Naive thymus-derived CD4-positive, alpha-beta T cell (primary cell): ENCODE data around the gene LCNL1. TPM values are rescaled to one million over a fixed set of nuclear protein-coding genes. Genes with fewer than 3 reads are reported as not detected.

Experiments used
- ATAC-seq: fragments of 150-1000 bp; cut with Tn5 transposase; 2 replicates; pipeline ENCODE4 v1.10.0; 2021; ENCODE audit warnings: mild to moderate bottlenecking, moderate library complexity
- CTCF ChIA-PET: fragments of 350-600 bp; sonication (Branson Sonifier 250); formaldehyde crosslinking; loops from one replicate; lab custom pipeline; 2021; ENCODE audit warnings: antibody characterized with exemption; lab: Charles Lee
- POLR2A ChIA-PET: fragments of 350-600 bp; sonication (Branson Sonifier 250); formaldehyde crosslinking; loops from one replicate; lab custom pipeline; 2021; ENCODE audit warnings: antibody characterized with exemption, inconsistent platforms; lab: Charles Lee
- DNase-seq, 9 donors: peaks; one replicate each; pipeline versions ENCODE4 v3.0.0 to v3.0.0-alpha.2; 2020 to 2022; ENCODE audit warnings: mixed read lengths in 1 of 9
- H3K27ac ChIP-seq: one replicate; pipeline ENCODE4 v1.7.0; 2013; ENCODE audit warnings: mild to moderate bottlenecking, low read depth, low read length, moderate library complexity
- H3K27me3 ChIP-seq, 2 donors: one replicate each; pipeline ENCODE4 v1.7.0; 2013; ENCODE audit warnings: low read length in 2 of 2, mild to moderate bottlenecking in 2 of 2, moderate library complexity in 2 of 2; ENCODE audit not compliant: control insufficient read depth in 2 of 2, insufficient read depth in 2 of 2
- H3K36me3 ChIP-seq, 3 experiments: 1 replicate in 2 of 3; 2 replicates in 1 of 3; pipeline ENCODE4 v1.7.0; 2013; ENCODE audit warnings: low read length in 3 of 3, mild to moderate bottlenecking in 3 of 3, moderate library complexity in 1 of 3; ENCODE audit not compliant: insufficient read depth in 3 of 3, control insufficient read depth in 2 of 3
- H3K4me1 ChIP-seq, 2 donors: one replicate each; pipeline ENCODE4 v1.7.0; 2013; ENCODE audit warnings: low read length in 2 of 2, mild to moderate bottlenecking in 2 of 2, moderate library complexity in 1 of 2; ENCODE audit not compliant: control insufficient read depth in 2 of 2, insufficient read depth in 2 of 2
- H3K4me3 ChIP-seq: 2 replicates; pipeline ENCODE4 v1.7.0; 2013; ENCODE audit warnings: mild to moderate bottlenecking, low read length
- H3K9me3 ChIP-seq, 3 experiments: 1 replicate in 2 of 3; 2 replicates in 1 of 3; pipeline ENCODE4 v1.7.0; 2013; ENCODE audit warnings: low read length in 3 of 3; ENCODE audit not compliant: control insufficient read depth in 2 of 3
- H3K27ac Mint-ChIP-seq, 9 donors: one replicate each; pipeline ENCODE4 v1.8.0; 2020 to 2022; ENCODE audit warnings: mixed read lengths in 9 of 9, mild to moderate bottlenecking in 8 of 9, moderate library complexity in 5 of 9, inconsistent platforms in 2 of 9
- H3K27me3 Mint-ChIP-seq, 5 donors: one replicate each; pipeline ENCODE4 v1.8.0; 2021 to 2022; ENCODE audit warnings: mixed read lengths in 5 of 5, mild to moderate bottlenecking in 1 of 5
- H3K36me3 Mint-ChIP-seq, 5 donors: one replicate each; pipeline ENCODE4 v1.8.0; 2020 to 2022; ENCODE audit warnings: mixed read lengths in 5 of 5, mild to moderate bottlenecking in 3 of 5, inconsistent platforms in 1 of 5
- H3K4me1 Mint-ChIP-seq, 7 donors: one replicate each; pipeline ENCODE4 v1.8.0; 2020 to 2022; ENCODE audit warnings: mixed read lengths in 7 of 7, mild to moderate bottlenecking in 3 of 7, inconsistent platforms in 1 of 7
- H3K4me3 Mint-ChIP-seq, 10 donors: one replicate each; pipeline ENCODE4 v1.8.0; 2020 to 2022; ENCODE audit warnings: mild to moderate bottlenecking in 10 of 10, mixed read lengths in 10 of 10, moderate library complexity in 6 of 10, inconsistent platforms in 2 of 10
- H3K9me3 Mint-ChIP-seq, 11 donors: one replicate each; pipeline ENCODE4 v1.8.0; 2020 to 2022; ENCODE audit warnings: mixed read lengths in 11 of 11, mild to moderate bottlenecking in 4 of 11, inconsistent platforms in 1 of 11, moderate library complexity in 1 of 11
- intact Hi-C, 2 donors: fragments of 100-400 bp; cut with micrococcal nuclease; formaldehyde crosslinking; loops; one replicate each; pipeline ENCODE4 v1.15.1; 2023
- polyA plus RNA-seq, 2 donors: library from polyadenylated mRNA; unstranded; fragments of 300-500 nt; fragmentation: Illumina TruSeq; gene quantifications; one replicate each; pipeline ENCODE4 v1.2.3, GENCODE V29; 2021
- total RNA-seq, 6 experiments: library from RNA in 5 of 6; stranded (reverse) in 5 of 6; gene quantifications; 1 replicate in 5 of 6; 2 replicates in 1 of 6; pipeline ENCODE4 v1.2.3 and lab custom pipeline; 2021 to 2026

Gene LCNL1
- total and polyA plus RNA-seq, 7 experiments from 2014 or later, result 0.12 to 1.9 (median 0.13) TPM; not detected in 4

DNA sequence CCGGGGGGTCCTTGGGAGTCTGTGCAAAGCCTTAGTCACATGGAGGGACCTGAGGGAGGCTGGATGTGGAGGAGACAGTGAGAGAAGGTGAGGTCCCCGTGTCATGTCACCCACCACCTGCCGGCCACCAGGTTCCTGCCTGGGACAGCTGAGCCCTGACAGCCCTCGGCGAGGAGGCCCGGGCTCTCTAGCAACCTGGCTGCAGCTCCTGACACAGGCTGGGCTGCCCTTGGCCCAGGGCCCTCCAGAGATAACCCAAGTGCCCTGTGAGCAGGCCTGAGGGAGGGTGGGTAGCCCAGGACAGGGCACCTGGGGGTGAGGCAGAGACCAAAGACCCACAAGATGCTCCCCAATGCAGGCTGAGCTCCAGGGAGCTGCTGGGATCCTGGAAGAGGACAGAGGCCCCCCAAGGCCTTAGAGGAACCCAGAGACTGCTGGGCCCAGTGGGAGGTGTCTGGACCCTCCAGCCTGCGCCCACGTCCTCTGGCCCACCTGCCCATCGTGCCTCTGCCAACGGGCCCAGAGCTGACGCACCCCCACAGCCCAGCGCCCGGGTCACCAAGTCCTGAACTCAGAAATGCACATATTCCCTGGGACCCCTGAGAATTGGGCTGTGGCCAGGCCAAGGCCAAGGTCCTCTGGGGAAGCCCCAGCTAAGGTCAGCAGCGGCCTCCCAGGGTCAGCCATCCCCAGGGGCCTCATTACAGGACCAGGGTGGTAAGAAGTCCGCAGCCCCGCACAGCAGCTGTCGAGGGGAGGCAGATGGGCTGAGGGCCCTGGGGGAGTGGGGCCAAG, 14.3 kb upstream of the LCNL1 start:
- H3K4me3 Mint-ChIP-seq, result no peak overlapping the region
- POLR2A ChIA-PET, result no interaction called here
- no peak for ATAC-seq

DNA sequence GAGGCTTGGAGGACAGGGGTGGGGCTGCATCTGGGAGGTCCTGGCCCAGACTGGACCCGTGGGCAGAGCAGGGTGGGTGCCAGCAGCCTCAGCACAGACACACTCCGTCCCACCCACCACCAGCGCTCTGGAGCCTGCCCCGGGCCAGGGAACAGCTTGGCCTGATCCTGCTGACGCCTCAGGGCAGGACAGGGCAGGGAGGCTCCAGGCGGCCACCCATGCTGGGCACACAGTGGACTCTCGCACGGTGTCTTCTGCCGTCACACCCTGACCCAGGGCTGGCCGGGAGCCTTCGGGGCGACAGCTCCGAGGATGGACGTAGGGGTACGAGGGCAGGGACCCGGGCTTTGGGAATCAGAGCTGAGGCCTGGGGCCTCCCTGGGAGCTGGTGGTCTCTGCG, 13.6 kb upstream of the LCNL1 start:
- Histone ChIP-seq H3K27me3 (no peaks in the 10 kb centered on the region), H3K4me1 (peaks cover 12 to 24% of the 10 kb centered on the region in 2 donors), H3K9me3 (no peaks in the 10 kb centered on the region), H3K4me3 (no peak overlapping the region), H3K27ac (no peak overlapping the region), H3K36me3 (no peaks in the 10 kb centered on the region)
- ChIA-PET CTCF (no interaction called here), POLR2A (no interaction called here)
- Mint-ChIP-seq H3K27ac (no peak overlapping the region), H3K9me3 (no peaks in the 10 kb centered on the region), H3K27me3 (peaks cover 0 to 6% (median 0%) of the 10 kb centered on the region in 5 donors), H3K4me1 (peaks cover 0 to 22% (median 15%) of the 10 kb centered on the region in 7 donors), H3K36me3 (no peaks in the 10 kb centered on the region), H3K4me3 (no peak overlapping the region)
- DNase-seq (no peak), ATAC-seq (no peak)
- intact Hi-C loops, result no loop called here

More for the DNA sequence above, 14.3 kb upstream of the LCNL1 start:
- Mint-ChIP-seq H3K27ac (no peak overlapping the region), H3K9me3 (no peaks in the 10 kb centered on the region), H3K36me3 (no peaks in the 10 kb centered on the region), H3K4me1 (peaks cover 0 to 22% (median 15%) of the 10 kb centered on the region in 7 donors), H3K27me3 (peaks cover 0 to 6% (median 0%) of the 10 kb centered on the region in 5 donors)
- H3K4me1 ChIP-seq, result peaks cover 12 to 24% of the 10 kb centered on the region in 2 donors
- no peaks in the 10 kb centered on the region for H3K9me3 ChIP-seq
- H3K36me3 ChIP-seq, result no peaks in the 10 kb centered on the region
- CTCF ChIA-PET, result no interaction called here
- no peak for DNase-seq
- no peaks in the 10 kb centered on the region for H3K27me3 ChIP-seq
- H3K4me3 ChIP-seq, result no peak overlapping the region
- intact Hi-C loops, result no loop called here
- H3K27ac ChIP-seq, result no peak overlapping the region

DNA sequence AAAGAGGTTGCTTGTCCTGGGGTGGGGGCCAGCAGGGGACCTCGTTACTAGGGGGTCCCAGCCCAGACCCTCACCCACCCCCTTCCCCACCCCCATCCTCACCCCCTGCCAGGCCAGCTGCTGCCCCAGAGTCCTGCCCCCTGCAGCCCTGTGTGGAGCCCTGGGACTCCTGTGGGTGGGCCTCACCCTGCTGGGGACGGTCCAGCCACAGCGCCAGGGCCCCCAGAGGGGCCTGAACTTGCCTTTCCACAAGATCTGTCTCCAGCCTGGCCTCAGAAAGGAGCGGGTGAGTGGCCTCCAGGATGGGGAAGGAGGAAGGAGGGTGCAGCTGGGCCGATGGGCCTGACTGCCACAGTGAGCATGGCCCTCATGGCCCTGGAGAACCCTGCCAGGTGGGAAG, 13.0 kb upstream of the LCNL1 start:
- no peaks in the 10 kb centered on the region for H3K9me3 ChIP-seq
- H3K4me1 Mint-ChIP-seq, result peaks cover 0 to 18% (median 13%) of the 10 kb centered on the region in 7 donors
- no peak for ATAC-seq
- H3K4me1 ChIP-seq, result peaks cover 12 to 24% of the 10 kb centered on the region in 2 donors
- DNase-seq, result no peak
- CTCF ChIA-PET, result no interaction called here
- peaks cover 0 to 4% (median 0%) of the 10 kb centered on the region in 5 donors for H3K27me3 Mint-ChIP-seq
- no peaks in the 10 kb centered on the region for H3K36me3 Mint-ChIP-seq
- H3K9me3 Mint-ChIP-seq, result no peaks in the 10 kb centered on the region
- no peak overlapping the region for H3K27ac ChIP-seq
- no peak overlapping the region for H3K4me3 ChIP-seq
- no peaks in the 10 kb centered on the region for H3K36me3 ChIP-seq
- no peaks in the 10 kb centered on the region for H3K27me3 ChIP-seq
- no peak overlapping the region for H3K27ac Mint-ChIP-seq
- no peak overlapping the region for H3K4me3 Mint-ChIP-seq
- intact Hi-C loops, result no loop called here
- POLR2A ChIA-PET, result no interaction called here

DNA sequence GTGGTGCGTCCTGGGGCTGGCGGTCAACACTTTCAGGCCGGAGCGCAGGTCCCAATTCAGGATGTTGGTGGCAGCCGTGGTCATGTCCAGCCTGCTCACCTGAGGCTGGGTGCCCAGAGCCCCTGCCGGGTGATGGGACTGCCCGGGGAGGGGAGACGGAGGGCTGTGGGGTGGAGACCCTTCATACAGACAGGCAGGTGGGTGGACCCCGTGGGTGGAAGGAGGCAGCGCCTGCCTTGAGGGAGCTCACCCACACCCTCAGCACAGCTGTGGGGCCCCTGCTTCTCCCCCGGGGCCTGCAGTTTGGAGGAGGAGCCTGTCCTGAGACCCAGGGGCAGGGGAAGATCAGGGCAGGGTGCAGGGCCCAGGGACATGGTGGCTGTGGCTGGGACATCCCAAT, 12.4 kb upstream of the LCNL1 start:
- Histone ChIP-seq H3K36me3 (no peaks in the 10 kb centered on the region), H3K4me1 (peaks cover 15 to 26% of the 10 kb centered on the region in 2 donors), H3K27ac (no peak overlapping the region), H3K4me3 (no peak overlapping the region), H3K9me3 (no peaks in the 10 kb centered on the region), H3K27me3 (no peaks in the 10 kb centered on the region)
- H3K36me3 Mint-ChIP-seq, result no peaks in the 10 kb centered on the region
- no peak overlapping the region for H3K4me3 Mint-ChIP-seq
- DNase-seq, result no peak
- POLR2A ChIA-PET, result interaction anchor here (0.5 kb wide), 1 partner anchor 18 kb away, joined by 3 read pairs; no protein-coding TSS in a partner anchor
- H3K27me3 Mint-ChIP-seq, result peaks cover 0 to 6% (median 0%) of the 10 kb centered on the region in 5 donors
- no peak for ATAC-seq
- peaks cover 0 to 22% (median 14%) of the 10 kb centered on the region in 7 donors for H3K4me1 Mint-ChIP-seq
- CTCF ChIA-PET, result interaction anchor here (0.9 kb wide), 1 partner anchor 195 kb away, joined by 4 read pairs; no protein-coding TSS in a partner anchor
- intact Hi-C loops, result no loop called here
- no peak overlapping the region for H3K27ac Mint-ChIP-seq
- H3K9me3 Mint-ChIP-seq, result no peaks in the 10 kb centered on the region

DNA sequence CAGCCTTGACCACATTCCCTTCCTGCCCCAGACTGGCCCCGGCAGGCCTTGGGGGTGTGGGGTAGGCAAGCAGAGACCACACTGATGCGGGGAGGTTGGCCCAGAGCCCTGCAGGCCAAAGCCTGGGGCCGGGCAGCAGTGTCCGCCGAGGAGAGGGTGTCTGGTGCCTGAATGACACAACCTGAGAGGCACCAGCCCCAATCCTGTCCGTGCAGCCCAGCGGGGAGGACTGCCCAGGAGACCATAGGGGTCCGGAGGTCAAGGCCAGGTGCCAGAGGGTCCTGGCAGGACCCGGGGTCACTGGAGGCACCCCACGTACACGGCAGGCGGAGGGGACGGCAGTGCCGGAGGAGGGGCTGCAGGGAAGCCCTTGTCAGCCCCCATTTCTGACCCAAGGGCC, 11.0 kb upstream of the LCNL1 start:
- no peaks in the 10 kb centered on the region for H3K9me3 Mint-ChIP-seq
- no peak for DNase-seq
- no peak overlapping the region for H3K4me3 Mint-ChIP-seq
- H3K4me1 Mint-ChIP-seq, result peaks cover 0 to 23% (median 7%) of the 10 kb centered on the region in 7 donors
- H3K4me3 ChIP-seq, result no peak overlapping the region
- ChIA-PET CTCF (no interaction called here), POLR2A (no interaction called here)
- H3K27ac ChIP-seq, result no peak overlapping the region
- no peaks in the 10 kb centered on the region for H3K36me3 ChIP-seq
- H3K27me3 Mint-ChIP-seq, result peaks cover 0 to 4% (median 0%) of the 10 kb centered on the region in 5 donors
- no peak overlapping the region for H3K27ac Mint-ChIP-seq
- intact Hi-C loops, result no loop called here
- no peaks in the 10 kb centered on the region for H3K27me3 ChIP-seq
- no peaks in the 10 kb centered on the region for H3K9me3 ChIP-seq
- H3K4me1 ChIP-seq, result peaks cover 13 to 23% of the 10 kb centered on the region in 2 donors
- ATAC-seq, result no peak
- H3K36me3 Mint-ChIP-seq, result no peaks in the 10 kb centered on the region

DNA sequence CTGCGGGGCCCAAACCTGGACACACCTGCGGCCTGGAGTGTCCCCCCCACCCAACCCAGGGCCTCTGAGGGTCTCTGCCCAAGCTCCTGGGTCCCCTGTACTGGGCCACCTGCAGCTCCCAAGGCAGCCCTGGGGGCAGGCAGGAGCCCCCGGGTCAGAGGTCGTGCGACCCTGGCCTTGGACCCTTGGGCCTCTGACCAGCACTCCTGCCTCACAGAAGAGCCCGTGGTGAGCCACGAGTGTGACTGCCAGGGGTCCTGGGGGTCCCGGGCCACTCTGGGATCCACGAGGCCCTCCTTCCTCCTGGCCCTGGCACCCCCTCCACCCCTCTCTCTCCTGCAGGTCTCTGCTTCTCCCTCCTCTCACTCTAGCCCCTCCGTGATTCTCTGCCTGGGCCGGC, 10.5 kb upstream of the LCNL1 start:
- no peaks in the 10 kb centered on the region for H3K36me3 Mint-ChIP-seq
- Histone ChIP-seq H3K4me1 (peaks cover 13 to 23% of the 10 kb centered on the region in 2 donors), H3K9me3 (no peaks in the 10 kb centered on the region), H3K27me3 (no peaks in the 10 kb centered on the region), H3K4me3 (no peak overlapping the region), H3K27ac (no peak overlapping the region), H3K36me3 (no peaks in the 10 kb centered on the region)
- no peak overlapping the region for H3K27ac Mint-ChIP-seq
- peaks cover 0 to 4% (median 0%) of the 10 kb centered on the region in 5 donors for H3K27me3 Mint-ChIP-seq
- ChIA-PET CTCF (no interaction called here), POLR2A (no interaction called here)
- H3K4me1 Mint-ChIP-seq, result peaks cover 0 to 20% (median 7%) of the 10 kb centered on the region in 7 donors
- H3K9me3 Mint-ChIP-seq, result no peaks in the 10 kb centered on the region
- no peak for ATAC-seq
- DNase-seq, result no peak
- H3K4me3 Mint-ChIP-seq, result no peak overlapping the region
- intact Hi-C loops, result no loop called here
